ENCODE data around the gene CMKLR1.

CMKLR1 gene

GRCh38 chr12:108324351-108325017, 14.6 kb downstream of the CMKLR1 start:
- Histone ChIP-seq H3K27ac (no peak overlapping the region), H3K36me3 (ENCODE audit: insufficient read depth, low read length) (no peaks in the 10 kb centered on the region), H3K9ac (ENCODE audit: insufficient read length) (no peak overlapping the region), H3K9me3 (ENCODE audit: low read depth, low read length) (no peaks in the 10 kb centered on the region), H3K4me3 (no peak overlapping the region)
- no peak for DNase-seq (ENCODE audit: low read depth, low spot score)
- TF ChIP-seq EZH2 (IDR thresholded peaks at IDR 0.05): no peak
- no peak for TF ChIP-seq FOXP2 (optimal IDR thresholded peaks at IDR 0.05; ENCODE audit: control extremely low read depth, extremely low read length, insufficient read depth)

- no peak overlapping the region for H3K9ac ChIP-seq (ENCODE audit: insufficient read length)
- no peak for DNase-seq (ENCODE audit: low read depth, low spot score)
- no peak overlapping the region for H3K4me3 ChIP-seq
- H3K36me3 ChIP-seq (ENCODE audit: insufficient read depth, low read length): no peaks in the 10 kb centered on the region
- TF ChIP-seq EZH2 (IDR thresholded peaks at IDR 0.05): no peak
- TF ChIP-seq POLR2AphosphoS5 (IDR thresholded peaks at IDR 0.05; ENCODE audit: borderline replicate concordance, low read depth, low read length): no peak
- no peak for TF ChIP-seq FOXP2 (optimal IDR thresholded peaks at IDR 0.05; ENCODE audit: control extremely low read depth, extremely low read length, insufficient read depth)
- no peak overlapping the region for H3K27ac ChIP-seq
- no peaks in the 10 kb centered on the region for H3K9me3 ChIP-seq (ENCODE audit: low read depth, low read length)
Measured at GRCh38 chr12:108323581-108323980, 15.5 kb downstream of the CMKLR1 start.

GRCh38 chr12:108322998-108323397, 16.1 kb downstream of the CMKLR1 start:
- no peak for DNase-seq (ENCODE audit: low read depth, low spot score)
- H3K4me3 ChIP-seq: no peak overlapping the region
- no peaks in the 10 kb centered on the region for H3K36me3 ChIP-seq (ENCODE audit: insufficient read depth, low read length)
- H3K27ac ChIP-seq: no peak overlapping the region
- TF ChIP-seq FOXP2 (optimal IDR thresholded peaks at IDR 0.05; ENCODE audit: control extremely low read depth, extremely low read length, insufficient read depth) (no peak), POLR2AphosphoS5 (IDR thresholded peaks at IDR 0.05; ENCODE audit: borderline replicate concordance, low read depth, low read length) (no peak), EZH2 (IDR thresholded peaks at IDR 0.05) (no peak)
- H3K9ac ChIP-seq (ENCODE audit: insufficient read length): no peak overlapping the region
- no peaks in the 10 kb centered on the region for H3K9me3 ChIP-seq (ENCODE audit: low read depth, low read length)

GRCh38 chr12:108321688-108322087, 17.4 kb downstream of the CMKLR1 start:
- H3K9me3 ChIP-seq (ENCODE audit: low read depth, low read length): no peaks in the 10 kb centered on the region
- H3K27ac ChIP-seq: no peak overlapping the region
- H3K9ac ChIP-seq (ENCODE audit: insufficient read length): no peak overlapping the region
- no peak for TF ChIP-seq POLR2AphosphoS5 (IDR thresholded peaks at IDR 0.05; ENCODE audit: borderline replicate concordance, low read depth, low read length)
- TF ChIP-seq EZH2 (IDR thresholded peaks at IDR 0.05): no peak
- H3K36me3 ChIP-seq (ENCODE audit: insufficient read depth, low read length): no peaks in the 10 kb centered on the region
- no peak overlapping the region for H3K4me3 ChIP-seq
- DNase-seq (ENCODE audit: low read depth, low spot score): no peak

GRCh38 chr12:108320507-108321293, 18.4 kb downstream of the CMKLR1 start:
- no peak for TF ChIP-seq EZH2 (IDR thresholded peaks at IDR 0.05)
- TF ChIP-seq FOXP2 (optimal IDR thresholded peaks at IDR 0.05; ENCODE audit: control extremely low read depth, extremely low read length, insufficient read depth): no peak
- no peak for TF ChIP-seq POLR2AphosphoS5 (IDR thresholded peaks at IDR 0.05; ENCODE audit: borderline replicate concordance, low read depth, low read length)
- Histone ChIP-seq H3K27ac (no peak overlapping the region), H3K4me3 (no peak overlapping the region), H3K9me3 (ENCODE audit: low read depth, low read length) (no peaks in the 10 kb centered on the region), H3K9ac (ENCODE audit: insufficient read length) (no peak overlapping the region), H3K36me3 (ENCODE audit: insufficient read depth, low read length) (no peaks in the 10 kb centered on the region)
- DNase-seq (ENCODE audit: low read depth, low spot score): no peak

- Histone ChIP-seq H3K27ac (no peak overlapping the region), H3K4me3 (no peak overlapping the region), H3K9me3 (ENCODE audit: low read depth, low read length) (no peaks in the 10 kb centered on the region), H3K36me3 (ENCODE audit: insufficient read depth, low read length) (no peaks in the 10 kb centered on the region), H3K9ac (ENCODE audit: insufficient read length) (no peak overlapping the region)
- DNase-seq (ENCODE audit: low read depth, low spot score): no peak
- TF ChIP-seq EZH2 (IDR thresholded peaks at IDR 0.05) (no peak), FOXP2 (optimal IDR thresholded peaks at IDR 0.05; ENCODE audit: control extremely low read depth, extremely low read length, insufficient read depth) (no peak), POLR2AphosphoS5 (IDR thresholded peaks at IDR 0.05; ENCODE audit: borderline replicate concordance, low read depth, low read length) (no peak)
Measured at GRCh38 chr12:108319277-108320234, 19.6 kb downstream of the CMKLR1 start.

- H3K9me3 ChIP-seq (ENCODE audit: low read depth, low read length): no peaks in the 10 kb centered on the region
- no peaks in the 10 kb centered on the region for H3K36me3 ChIP-seq (ENCODE audit: insufficient read depth, low read length)
- DNase-seq (ENCODE audit: low read depth, low spot score): no peak
- no peak overlapping the region for H3K9ac ChIP-seq (ENCODE audit: insufficient read length)
- no peak overlapping the region for H3K27ac ChIP-seq
- H3K4me3 ChIP-seq: no peak overlapping the region
- TF ChIP-seq EZH2 (IDR thresholded peaks at IDR 0.05) (no peak), FOXP2 (optimal IDR thresholded peaks at IDR 0.05; ENCODE audit: control extremely low read depth, extremely low read length, insufficient read depth) (no peak), POLR2AphosphoS5 (IDR thresholded peaks at IDR 0.05; ENCODE audit: borderline replicate concordance, low read depth, low read length) (no peak)
Measured at GRCh38 chr12:108318472-108319275, 20.4 kb downstream of the CMKLR1 start.

Measured in SK-N-MC (cell line).